H9 (cell line): ENCODE measurements around the gene PRSS3. TPM values are rescaled to one million over a fixed set of nuclear protein-coding genes. Genes with fewer than 3 reads are reported as not detected.

Experiments
- DNase-seq: peaks from one replicate; pipeline ENCODE4 v3.0.0-alpha.2; 2017
- H2AFZ ChIP-seq: one replicate; pipeline ENCODE4 v1.6.1; 2013; ENCODE audit warnings: mild to moderate bottlenecking, low read length, control low read depth, moderate library complexity
- H2AK5ac ChIP-seq: 2 replicates; pipeline ENCODE4 v1.6.1; 2013; ENCODE audit warnings: low read length, control low read depth, mixed read lengths; ENCODE audit not compliant: insufficient read length
- H2BK120ac ChIP-seq: one replicate; pipeline ENCODE4 v1.6.1; 2013; ENCODE audit warnings: low read depth, mild to moderate bottlenecking, low read length, control low read depth, inconsistent platforms; ENCODE audit not compliant: poor library complexity, severe bottlenecking
- H2BK12ac ChIP-seq: 2 replicates; pipeline ENCODE4 v1.6.1; 2013; ENCODE audit warnings: low read length, control low read depth, mixed read lengths, low read depth; ENCODE audit not compliant: insufficient read length
- H2BK15ac ChIP-seq: 2 replicates; pipeline ENCODE4 v1.6.1; 2013; ENCODE audit warnings: low read depth, low read length, control low read depth
- H2BK20ac ChIP-seq: one replicate; pipeline ENCODE4 v1.6.1; 2013; ENCODE audit warnings: low read depth, mild to moderate bottlenecking, low read length, control low read depth, inconsistent platforms; ENCODE audit not compliant: poor library complexity, severe bottlenecking
- H2BK5ac ChIP-seq: 2 replicates; pipeline ENCODE4 v1.6.1; 2013; ENCODE audit warnings: low read length, control low read depth, mixed read lengths; ENCODE audit not compliant: insufficient read length
- H3K14ac ChIP-seq: 2 replicates; pipeline ENCODE4 v1.6.1; 2013; ENCODE audit warnings: low read length, control low read depth; ENCODE audit not compliant: insufficient read depth
- H3K18ac ChIP-seq: 2 replicates; pipeline ENCODE4 v1.6.1; 2013; ENCODE audit warnings: low read depth, mild to moderate bottlenecking, mixed read lengths, low read length, control low read depth; ENCODE audit not compliant: insufficient read length
- H3K23ac ChIP-seq: 2 replicates; pipeline ENCODE4 v1.6.1; 2013; ENCODE audit warnings: low read length, control low read depth, mixed read lengths, low read depth; ENCODE audit not compliant: insufficient read length
- H3K23me2 ChIP-seq: 2 replicates; pipeline ENCODE4 v1.6.1; 2013; ENCODE audit warnings: low read depth, mild to moderate bottlenecking, mixed read lengths, low read length, control low read depth; ENCODE audit not compliant: insufficient read length, poor library complexity, severe bottlenecking
- H3K27ac ChIP-seq: 2 replicates; pipeline ENCODE4 v1.5.1; 2013; ENCODE audit warnings: low read length, control low read depth, mixed read lengths, low read depth; ENCODE audit not compliant: insufficient read length
- H3K27me3 ChIP-seq: 2 replicates; pipeline ENCODE4 v1.6.1; 2013; ENCODE audit warnings: low read length, control low read depth, inconsistent platforms; ENCODE audit not compliant: insufficient read depth
- H3K4ac ChIP-seq: 2 replicates; pipeline ENCODE4 v1.6.1; 2013; ENCODE audit warnings: low read depth, mild to moderate bottlenecking, control low read depth, inconsistent platforms, low read length, moderate library complexity
- H3K4me1 ChIP-seq: 2 replicates; pipeline ENCODE4 v1.6.1; 2013; ENCODE audit warnings: low read length, control low read depth, inconsistent platforms; ENCODE audit not compliant: insufficient read depth
- H3K4me2 ChIP-seq: 2 replicates; pipeline ENCODE4 v1.6.1; 2013; ENCODE audit warnings: low read length, control low read depth, mixed read lengths; ENCODE audit not compliant: insufficient read length, insufficient read depth
- H3K56ac ChIP-seq: 2 replicates; pipeline ENCODE4 v1.6.1; 2013; ENCODE audit warnings: low read depth, mild to moderate bottlenecking, mixed read lengths, low read length, control low read depth; ENCODE audit not compliant: insufficient read length
- H3K79me1 ChIP-seq: 2 replicates; pipeline ENCODE4 v1.6.1; 2013; ENCODE audit warnings: low read depth, mild to moderate bottlenecking, moderate library complexity, low read length, control low read depth, inconsistent platforms; ENCODE audit not compliant: insufficient read depth, poor library complexity, severe bottlenecking
- H3K79me2 ChIP-seq: 2 replicates; pipeline ENCODE4 v1.6.1; 2013; ENCODE audit warnings: low read length, control low read depth, inconsistent platforms; ENCODE audit not compliant: insufficient read depth
- H3K9ac ChIP-seq: 2 replicates; pipeline ENCODE4 v1.6.1; 2013; ENCODE audit warnings: low read length, control low read depth, mixed read lengths; ENCODE audit not compliant: insufficient read length; ENCODE audit errors: extremely low read depth
- H3K9me3 ChIP-seq: one replicate; pipeline ENCODE4 v1.6.1; 2013; ENCODE audit warnings: low read depth, low read length, inconsistent platforms; ENCODE audit not compliant: control insufficient read depth
- H3T11ph ChIP-seq: one replicate; pipeline ENCODE4 v1.6.1; 2013; ENCODE audit warnings: mild to moderate bottlenecking, low read length, control low read depth, inconsistent platforms
- H4K20me1 ChIP-seq: one replicate; pipeline ENCODE4 v1.6.1; 2013; ENCODE audit not compliant: control insufficient read depth, insufficient read length, insufficient read depth
- H4K5ac ChIP-seq: 2 replicates; pipeline ENCODE4 v1.6.1; 2013; ENCODE audit warnings: low read depth, mild to moderate bottlenecking, mixed read lengths, low read length, control low read depth; ENCODE audit not compliant: insufficient read length
- H4K8ac ChIP-seq: replicated peaks from 2 replicates; pipeline ENCODE4 v1.6.1; 2013; ENCODE audit warnings: low read length, control low read depth, mixed read lengths, low read depth; ENCODE audit not compliant: insufficient read length
- H4K91ac ChIP-seq: 2 replicates; pipeline ENCODE4 v1.6.1; 2013; ENCODE audit warnings: low read depth, mild to moderate bottlenecking, moderate library complexity, mixed read lengths, low read length, control low read depth; ENCODE audit not compliant: insufficient read length
- H3K27ac Mint-ChIP-seq, 3 experiments: 2 replicates in 2 of 3; 3 replicates in 1 of 3; pipeline ENCODE4 v1.8.0; 2020 to 2021; ENCODE audit warnings: mixed read lengths in 3 of 3, mild to moderate bottlenecking in 1 of 3, moderate library complexity in 1 of 3
- H3K27me3 Mint-ChIP-seq: 2 replicates; pipeline ENCODE4 v1.8.0; 2021; ENCODE audit warnings: low read depth, mild to moderate bottlenecking, moderate library complexity, mixed read lengths
- H3K36me3 Mint-ChIP-seq, 3 experiments: 2 replicates in 2 of 3; 3 replicates in 1 of 3; pipeline ENCODE4 v1.8.0; 2020 to 2021; ENCODE audit warnings: low read depth in 3 of 3, mixed read lengths in 3 of 3; ENCODE audit not compliant: insufficient read depth in 1 of 3
- H3K4me1 Mint-ChIP-seq, 2 experiments: 2 replicates each; pipeline ENCODE4 v1.8.0; 2020; ENCODE audit warnings: mixed read lengths in 2 of 2
- H3K4me3 Mint-ChIP-seq, 2 experiments: 2 replicates in 1 of 2; 3 replicates in 1 of 2; pipeline ENCODE4 v1.8.0; 2020 to 2021; ENCODE audit warnings: mild to moderate bottlenecking in 2 of 2, mixed read lengths in 2 of 2, moderate library complexity in 1 of 2
- H3K9me3 Mint-ChIP-seq, 2 experiments: 2 replicates in 1 of 2; 3 replicates in 1 of 2; pipeline ENCODE4 v1.8.0; 2020; ENCODE audit warnings: mild to moderate bottlenecking in 2 of 2, mixed read lengths in 2 of 2, moderate library complexity in 1 of 2
- WGBS: extraction: QIAGEN DNeasy Blood & Tissue Kit; methylation state at CpG from one replicate; pipeline ENCODE4 v1.1.7; 2013; ENCODE audit warnings: missing lambda C conversion rate, low lambda C conversion rate, mixed read lengths; ENCODE audit not compliant: insufficient read length; ENCODE audit errors: extremely low coverage; 5-methylcytosine and 5-hydroxymethylcytosine counted together
- total RNA-seq: library from RNA; stranded (reverse); gene quantifications from 2 replicates; pipeline ENCODE4 v1.2.1, GENCODE V29; 2021
- TF ChIP-seq, protein P1 (sequence below): fragments of 200-600 bp; sonication (generic); conservative IDR thresholded peaks from 3 replicates; pipeline ENCODE4 v1.8.0; 2021; ENCODE audit warnings: antibody characterized with exemption, mild to moderate bottlenecking

Gene PRSS3
- total RNA-seq, 1 experiment from 2014 or later: not detected

DNA sequence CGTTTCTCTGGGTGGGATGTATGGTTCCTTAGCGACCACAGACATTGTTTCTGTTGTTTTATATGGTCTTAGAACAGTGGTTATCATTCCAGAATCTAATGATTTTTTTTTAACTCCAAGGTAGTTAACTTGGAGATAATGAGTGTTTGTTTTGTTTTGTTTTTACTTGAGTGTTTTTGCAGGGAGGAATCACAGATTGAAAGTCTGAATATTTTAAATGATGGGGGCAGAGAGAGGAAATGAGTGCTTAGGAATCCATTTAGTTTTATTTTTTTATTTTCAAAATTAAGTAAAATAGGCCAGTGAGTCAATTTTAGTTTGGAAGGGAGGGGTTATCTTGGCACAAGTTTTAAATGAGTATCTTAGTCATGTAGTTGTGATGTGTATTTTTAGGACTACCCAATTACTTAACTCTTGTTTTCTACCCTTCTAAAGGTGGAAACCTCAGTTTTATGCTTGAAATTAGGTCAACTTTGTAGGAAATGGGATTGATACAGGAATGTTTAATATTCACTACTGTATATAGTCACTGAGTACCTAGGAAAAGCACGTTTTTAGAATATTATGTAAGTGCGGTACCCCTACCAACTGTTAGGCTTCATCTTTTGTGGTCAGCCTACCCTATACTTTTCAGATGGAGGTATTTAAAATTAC is 23.6 kb downstream of the PRSS3 start:
- H3K23me2 ChIP-seq: peaks cover 8% of the 10 kb centered on the region
- Mint-ChIP-seq H3K27me3 (no peaks in the 10 kb centered on the region; the same call in 1 of the 2 replicates), H3K27ac (peak overlapping the region; percentile 11 to 97 (median 77); a peak in 2 of 7 replicates), H3K4me3 (peak overlapping the region; percentile 81 to 89), H3K36me3 (peaks cover 0 to 8% (median 0%) of the 10 kb centered on the region in 3 experiments; a peak in 4 of 7 replicates), H3K9me3 (no peaks in the 10 kb centered on the region; a peak in 1 of 5 replicates), H3K4me1 (peaks cover 29 to 36% of the 10 kb centered on the region in 2 experiments)
- H2BK120ac ChIP-seq: no peak overlapping the region
- H4K8ac ChIP-seq: no peak overlapping the region
- no peaks in the 10 kb centered on the region for H3K79me1 ChIP-seq
- WGBS: no CpG with 5 or more reads among the region's 4 CpGs
- H4K91ac ChIP-seq: no peak overlapping the region
- H3K27ac ChIP-seq: no peak overlapping the region
- no peaks in the 10 kb centered on the region for H4K20me1 ChIP-seq
- H3K23ac ChIP-seq: no peak overlapping the region
- H3K56ac ChIP-seq: no peak overlapping the region
- H3K27me3 ChIP-seq: no peaks in the 10 kb centered on the region
- no peak overlapping the region for H2AFZ ChIP-seq
- H3K14ac ChIP-seq: no peak overlapping the region
- TF ChIP-seq, protein P1, sequence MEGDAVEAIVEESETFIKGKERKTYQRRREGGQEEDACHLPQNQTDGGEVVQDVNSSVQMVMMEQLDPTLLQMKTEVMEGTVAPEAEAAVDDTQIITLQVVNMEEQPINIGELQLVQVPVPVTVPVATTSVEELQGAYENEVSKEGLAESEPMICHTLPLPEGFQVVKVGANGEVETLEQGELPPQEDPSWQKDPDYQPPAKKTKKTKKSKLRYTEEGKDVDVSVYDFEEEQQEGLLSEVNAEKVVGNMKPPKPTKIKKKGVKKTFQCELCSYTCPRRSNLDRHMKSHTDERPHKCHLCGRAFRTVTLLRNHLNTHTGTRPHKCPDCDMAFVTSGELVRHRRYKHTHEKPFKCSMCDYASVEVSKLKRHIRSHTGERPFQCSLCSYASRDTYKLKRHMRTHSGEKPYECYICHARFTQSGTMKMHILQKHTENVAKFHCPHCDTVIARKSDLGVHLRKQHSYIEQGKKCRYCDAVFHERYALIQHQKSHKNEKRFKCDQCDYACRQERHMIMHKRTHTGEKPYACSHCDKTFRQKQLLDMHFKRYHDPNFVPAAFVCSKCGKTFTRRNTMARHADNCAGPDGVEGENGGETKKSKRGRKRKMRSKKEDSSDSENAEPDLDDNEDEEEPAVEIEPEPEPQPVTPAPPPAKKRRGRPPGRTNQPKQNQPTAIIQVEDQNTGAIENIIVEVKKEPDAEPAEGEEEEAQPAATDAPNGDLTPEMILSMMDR: no peak
- H4K5ac ChIP-seq: no peak overlapping the region
- no peak overlapping the region for H2BK12ac ChIP-seq
- no peak for DNase-seq
- H2AK5ac ChIP-seq: no peak overlapping the region
- H2BK15ac ChIP-seq: no peak overlapping the region
- H3K79me2 ChIP-seq: peaks cover 24% of the 10 kb centered on the region; the same call in 1 of the 2 replicates
- no peaks in the 10 kb centered on the region for H3K9me3 ChIP-seq
- no peak overlapping the region for H2BK5ac ChIP-seq
- H3K9ac ChIP-seq: peak overlapping the region; percentile 93
- H3T11ph ChIP-seq: no peak overlapping the region
- H3K4me1 ChIP-seq: no peaks in the 10 kb centered on the region; the same call in 1 of the 2 replicates
- no peak overlapping the region for H2BK20ac ChIP-seq
- H3K4me2 ChIP-seq: peak overlapping the region; percentile 92
- H3K18ac ChIP-seq: no peak overlapping the region
- H3K4ac ChIP-seq: no peak overlapping the region
